Fibroblast of skin of back (primary cell): ENCODE data around the gene PDE3A. TPM values are rescaled to one million over a fixed set of nuclear protein-coding genes. Genes with fewer than 3 reads are reported as not detected.
"Not testable (repeated sequence)": the region's sequence is repeated elsewhere in the genome, so short reads cannot be mapped to it uniquely, and the experiment has no call there.

Experiments
- DNase-seq: peaks from one replicate; pipeline ENCODE4 v3.0.0-alpha.2; 2013
- polyA plus RNA-seq, 2 experiments: library from polyadenylated mRNA; unstranded; fragments of 120-200 nt; gene quantifications; one replicate each; pipeline ENCODE4 v1.2.1, GENCODE V29; 2013; ENCODE audit not compliant: insufficient read length in 2 of 2

The PDE3A gene
- polyA plus RNA-seq (2013, experiment 1 of 2; ENCODE audit: insufficient read length) = 23.3 TPM
- polyA plus RNA-seq (2013, experiment 2 of 2; ENCODE audit: insufficient read length) = 35.2 TPM

DNA sequence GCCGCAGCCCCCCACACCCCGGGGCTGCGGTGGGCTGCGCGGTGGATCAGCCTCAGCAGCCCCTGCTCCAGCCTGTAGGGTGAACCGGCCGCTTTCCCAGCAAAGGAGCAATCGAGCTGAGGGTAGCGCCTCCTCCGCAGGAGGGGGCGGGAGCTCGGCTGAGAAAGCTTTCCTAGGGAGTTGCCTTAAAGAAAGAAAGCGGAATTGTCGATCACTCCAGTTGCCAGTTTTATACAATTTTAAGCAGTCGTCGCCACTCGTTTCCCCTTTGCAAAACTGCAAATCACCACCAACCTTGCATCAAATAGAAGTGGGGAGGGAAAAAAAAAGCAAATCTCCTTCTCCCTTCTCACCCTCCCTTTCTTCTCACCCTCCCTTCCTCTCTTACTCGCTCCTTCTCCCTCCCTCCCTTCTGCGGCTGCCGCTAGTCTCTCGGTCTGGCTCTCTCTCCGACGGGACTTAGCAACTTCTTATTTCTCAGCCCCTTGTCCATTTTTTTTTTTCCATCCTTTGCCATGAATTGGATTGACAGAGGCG is at the start of gene PDE3A:
Gene PDE3A (plus strand): TSS at position 424 of the 537 bp plus-strand sequence. CDS start 748 bp downstream, outside the sequence.
- peak; percentile 89 for DNase-seq

DNA sequence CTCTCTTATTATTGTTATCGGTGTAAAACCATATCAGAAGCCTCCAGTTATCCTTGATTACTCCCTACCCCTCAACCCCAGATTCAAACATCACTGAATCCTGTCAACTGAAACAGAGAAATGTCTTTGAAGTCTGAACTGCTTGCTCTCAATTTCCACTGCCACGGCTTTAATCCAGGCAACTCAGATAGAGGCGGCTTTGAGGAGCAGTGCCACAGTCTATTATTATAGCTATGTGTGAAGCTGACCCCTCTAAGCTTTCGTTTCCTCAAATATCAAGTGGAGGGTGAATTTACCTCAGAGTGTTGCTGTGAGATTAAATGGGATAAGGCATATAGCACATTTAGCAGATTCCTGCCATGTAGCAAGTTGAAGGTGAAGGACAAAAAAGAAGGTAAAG is 49.0 kb upstream of the PDE3A start:
- no peak for DNase-seq

DNA sequence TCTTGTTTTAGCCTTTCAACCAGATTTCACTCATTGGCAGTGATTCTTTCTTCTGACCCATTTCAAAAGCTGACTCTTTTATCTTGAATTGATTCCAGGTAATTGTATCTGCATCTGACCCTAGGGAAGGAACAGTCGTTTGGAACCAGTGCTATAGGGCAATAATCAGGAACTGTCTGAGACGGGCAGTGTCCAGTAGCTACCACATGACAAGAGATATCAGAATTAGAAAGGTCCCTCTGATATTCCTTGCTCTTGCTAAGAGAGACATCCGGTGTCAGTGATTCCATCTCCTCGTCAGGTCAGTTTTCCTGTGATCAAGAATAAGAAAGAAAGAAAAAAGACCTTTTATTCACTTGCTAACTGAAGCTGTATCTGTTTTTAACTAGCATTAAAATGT is 47.8 kb upstream of the PDE3A start:
- DNase-seq = no peak

DNA sequence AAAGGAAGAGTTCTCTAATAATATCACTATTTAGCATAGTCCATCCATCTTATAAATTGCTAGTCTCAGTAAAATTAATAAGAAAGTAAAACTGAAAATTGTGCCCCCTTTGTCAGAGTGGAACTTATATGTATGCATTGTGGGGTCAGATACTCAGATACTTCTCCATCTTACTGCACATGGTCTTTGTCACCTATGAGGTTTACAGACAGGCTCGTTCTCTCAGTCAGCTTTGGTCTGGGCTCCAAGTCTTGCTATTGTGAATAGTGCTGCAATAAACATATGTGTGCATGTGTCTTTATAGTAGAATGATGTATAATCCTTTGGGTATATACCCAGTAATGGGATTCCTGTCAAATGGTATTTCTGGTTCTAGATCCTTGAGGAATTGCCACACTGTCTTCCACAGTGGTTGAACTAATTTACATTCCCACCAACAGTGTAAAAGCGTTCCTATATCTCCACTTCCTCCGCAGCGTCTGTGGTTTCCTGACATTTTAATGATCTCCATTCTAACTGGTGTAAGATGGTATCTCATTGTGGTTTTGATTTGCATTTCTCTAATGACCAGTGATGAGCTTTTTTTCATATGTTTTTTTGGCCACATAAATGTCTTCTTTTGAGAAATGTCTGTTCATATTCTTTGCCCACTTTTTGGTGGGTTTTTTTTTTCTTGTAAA is 37.4 kb upstream of the PDE3A start:
- not testable (repeated sequence) for DNase-seq

DNA sequence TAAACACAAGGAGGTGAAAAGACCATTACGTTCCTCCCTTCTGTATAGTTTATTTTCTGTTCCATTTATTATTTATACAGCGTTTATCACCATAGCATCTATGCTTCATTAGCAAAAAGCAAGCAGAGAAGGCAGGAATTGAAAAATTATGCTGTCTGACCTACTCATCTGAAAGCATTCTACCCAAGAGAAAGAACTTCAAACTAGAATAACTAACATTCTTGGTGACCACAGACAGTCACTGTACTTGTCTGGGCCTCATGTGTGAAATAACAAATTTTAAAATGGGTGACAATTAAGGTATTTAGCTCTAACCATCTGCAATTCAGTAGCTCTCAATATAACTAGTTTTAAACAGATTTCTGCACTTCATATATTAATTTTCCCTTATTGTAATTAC is 29.3 kb upstream of the PDE3A start:
- DNase-seq = peak; percentile 82

DNA sequence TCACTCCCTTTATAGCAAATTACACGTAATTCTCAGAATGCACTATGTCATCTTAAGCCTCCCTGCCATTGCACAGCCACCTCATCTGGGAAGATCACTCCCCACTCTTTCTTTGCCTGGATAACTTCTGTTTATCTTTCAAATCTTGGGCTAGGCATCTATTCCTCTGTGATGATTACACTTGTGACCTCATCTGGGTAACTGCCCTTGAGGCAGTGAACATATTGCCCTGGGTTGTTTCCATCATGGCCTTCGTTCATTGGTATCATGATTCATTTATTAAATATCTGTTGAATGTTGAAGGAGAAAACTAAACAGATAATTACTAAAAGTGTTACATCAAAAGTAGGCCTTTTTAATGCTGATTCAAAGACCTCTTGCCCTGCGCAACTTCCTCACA is 26.2 kb upstream of the PDE3A start:
- DNase-seq = peak; percentile 92

DNA sequence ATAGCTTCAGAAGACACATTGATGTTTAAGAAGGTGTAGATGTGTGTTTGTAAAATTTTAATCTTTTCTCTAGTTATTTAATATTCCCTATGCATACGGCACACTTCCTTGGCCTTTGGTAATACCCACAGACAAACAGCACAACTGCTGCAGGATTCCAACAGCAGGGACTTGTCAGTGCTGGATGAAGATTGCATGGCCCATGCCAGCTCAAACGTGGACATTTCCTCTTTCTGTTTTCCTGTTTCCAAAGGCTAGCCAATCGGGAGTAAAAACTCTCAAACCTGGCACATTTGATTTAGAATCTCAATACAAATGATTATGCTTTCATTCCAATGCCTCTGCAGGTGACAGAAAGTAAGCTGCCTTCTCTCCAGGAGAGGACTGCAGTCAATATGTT is 22.5 kb upstream of the PDE3A start:
- no peak for DNase-seq

DNA sequence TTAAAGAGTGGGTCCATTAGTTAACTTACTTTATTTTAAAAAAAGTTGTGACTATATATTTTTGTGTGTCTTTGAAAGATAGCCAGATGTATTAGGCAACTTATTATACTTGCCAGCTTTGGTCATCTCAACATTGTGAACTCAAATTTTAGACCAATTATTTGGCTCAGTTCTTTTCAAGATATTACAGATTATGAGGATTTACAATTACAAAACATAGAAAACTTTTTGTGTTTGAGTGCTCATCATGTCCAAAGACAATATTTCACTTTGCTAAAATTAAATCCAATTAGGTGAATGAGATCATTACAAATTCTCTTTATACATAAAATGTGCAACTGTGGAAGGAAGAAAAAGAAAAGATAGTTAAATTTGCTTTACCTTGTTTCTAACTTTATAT is 18.3 kb upstream of the PDE3A start:
- no peak for DNase-seq

DNA sequence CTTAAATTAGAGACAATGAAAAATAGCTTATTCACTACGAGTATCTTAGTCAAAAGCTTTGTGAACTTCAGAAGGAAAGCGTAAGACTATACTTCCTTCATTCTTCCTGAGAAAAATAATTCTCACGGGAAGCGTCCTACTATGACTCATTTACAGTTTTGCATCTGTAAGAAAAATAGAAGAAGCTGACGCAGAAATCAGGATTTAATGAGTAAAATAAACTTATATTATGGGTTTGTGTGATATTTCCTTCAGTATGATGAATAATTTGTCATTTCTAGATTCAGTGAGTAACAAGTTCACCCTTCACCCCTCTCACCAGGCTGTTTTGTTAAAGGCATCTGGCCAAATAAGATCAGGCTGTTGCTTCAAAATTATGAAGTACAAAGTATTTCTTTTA is 17.8 kb upstream of the PDE3A start:
- DNase-seq = peak; percentile 97

DNA sequence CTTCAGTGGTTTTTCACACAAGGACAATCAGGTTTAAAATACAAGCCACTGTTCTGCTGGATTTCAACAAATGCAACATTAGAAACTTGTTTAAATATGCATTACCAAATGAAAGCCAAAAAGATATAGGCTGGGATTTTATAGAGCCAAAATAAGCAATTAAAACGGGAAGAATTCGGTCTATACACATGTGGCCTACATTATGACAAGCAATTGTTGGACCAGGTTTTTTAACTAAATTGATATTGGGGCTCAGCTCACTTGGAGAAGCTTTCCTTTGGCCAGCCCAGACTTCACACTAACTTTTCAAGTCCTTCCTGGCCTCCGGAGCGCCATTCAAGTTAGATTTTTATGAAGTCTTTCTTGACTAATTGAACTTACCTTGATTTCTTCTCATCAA is 16.9 kb upstream of the PDE3A start:
- no peak for DNase-seq

DNA sequence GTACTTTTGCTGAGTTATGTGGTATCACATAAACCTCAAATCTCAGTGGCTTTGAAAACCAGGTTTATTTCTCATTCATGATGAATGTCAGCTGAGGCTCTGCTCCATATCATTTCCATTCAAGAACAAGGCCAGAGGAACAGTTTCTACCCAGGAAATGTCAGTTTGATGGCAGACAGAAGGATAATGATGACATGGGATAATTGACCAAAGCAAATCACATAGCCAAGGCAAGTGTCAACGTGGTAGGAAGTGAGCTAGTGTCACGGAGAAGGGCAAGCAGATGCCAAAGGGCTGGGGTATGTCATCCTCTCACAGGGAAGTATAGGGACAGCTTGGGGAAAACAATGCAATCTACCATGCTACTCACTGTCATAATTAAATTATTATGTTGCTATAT is 12.3 kb upstream of the PDE3A start:
- no peak for DNase-seq

DNA sequence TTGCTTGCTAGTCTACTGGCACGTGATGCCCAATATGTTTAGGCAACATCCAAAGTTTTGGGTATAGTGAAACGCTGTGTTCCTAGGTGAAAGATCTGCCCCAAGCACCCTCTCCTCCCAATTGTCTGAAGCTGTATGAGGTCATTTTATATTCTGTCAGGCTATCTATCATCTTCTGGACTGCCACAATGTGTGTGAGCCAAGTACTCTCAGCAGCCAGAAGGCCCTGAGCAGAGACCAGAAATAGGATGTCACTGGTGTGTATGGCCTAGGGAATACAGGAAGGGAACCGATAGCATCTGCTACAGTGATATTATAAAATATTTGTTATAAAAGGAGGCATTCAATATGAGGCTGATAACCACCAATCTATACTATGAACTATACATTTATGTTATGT is 7.9 kb upstream of the PDE3A start:
- DNase-seq = no peak

DNA sequence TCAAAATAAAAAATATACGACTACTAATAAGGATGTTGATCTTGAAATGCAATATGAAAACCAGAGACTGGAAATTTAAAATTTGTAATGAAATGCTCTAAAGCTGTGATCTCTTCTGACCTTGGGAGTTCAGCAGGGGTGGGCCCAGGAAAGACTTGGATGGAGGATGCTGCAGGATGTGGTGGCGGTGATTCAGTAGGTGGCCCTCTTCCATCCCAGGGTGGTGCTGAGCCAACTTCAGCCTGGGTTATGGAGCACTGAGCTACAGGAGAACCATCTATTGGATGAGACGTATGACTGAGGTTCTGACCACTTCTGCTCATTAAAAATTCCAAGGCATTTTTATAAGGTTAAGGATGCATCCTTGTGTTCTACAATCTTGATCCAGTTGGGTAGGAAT is 6.9 kb upstream of the PDE3A start:
- DNase-seq = no peak

DNA sequence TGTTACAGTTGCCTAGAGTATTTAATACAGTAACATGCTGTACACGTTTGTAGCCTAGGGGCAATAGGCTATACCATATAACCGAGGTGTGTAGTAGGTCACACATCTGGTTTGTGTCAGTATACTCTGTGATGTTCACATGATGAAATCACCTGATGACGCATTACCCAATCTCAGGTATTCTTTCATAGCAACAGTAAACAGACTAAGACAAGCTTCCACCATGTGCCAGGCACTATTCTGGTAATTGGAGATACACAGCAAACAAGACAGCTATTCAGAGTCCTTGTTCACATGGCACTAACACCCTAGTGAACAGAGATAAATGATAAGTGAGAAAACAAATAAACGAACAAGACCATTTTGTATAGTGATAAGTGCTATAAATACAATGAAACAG is 3.8 kb upstream of the PDE3A start:
- DNase-seq = no peak

DNA sequence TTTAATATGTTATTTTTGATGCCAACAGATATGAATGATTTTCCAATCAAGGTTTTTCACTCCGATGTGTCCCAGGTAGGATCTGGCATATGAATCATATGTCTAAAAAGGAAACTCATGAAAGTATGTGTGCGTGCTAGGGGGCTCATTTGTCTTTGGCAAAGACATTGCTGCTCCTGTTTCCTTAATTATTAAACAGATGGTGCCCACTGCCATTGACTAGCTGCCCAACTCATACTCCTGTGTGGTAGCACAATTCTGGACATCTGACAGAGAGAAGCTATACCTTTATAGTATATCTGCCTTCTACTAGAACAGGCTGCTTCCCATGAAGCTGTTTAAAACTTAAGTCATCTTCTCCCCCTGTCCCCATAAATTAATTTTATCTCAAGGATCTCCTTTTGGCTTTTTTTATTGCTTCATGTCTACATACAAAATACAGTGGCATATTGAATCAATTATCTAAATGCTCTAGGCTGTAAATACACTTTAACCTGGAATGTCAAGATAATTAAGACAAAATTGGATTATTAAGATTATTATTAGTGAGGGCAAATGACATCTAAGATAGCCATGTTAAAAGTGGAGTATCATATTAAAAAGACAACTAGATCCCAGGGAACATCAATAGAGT is 1.4 kb upstream of the PDE3A start:
- no peak for DNase-seq

DNA sequence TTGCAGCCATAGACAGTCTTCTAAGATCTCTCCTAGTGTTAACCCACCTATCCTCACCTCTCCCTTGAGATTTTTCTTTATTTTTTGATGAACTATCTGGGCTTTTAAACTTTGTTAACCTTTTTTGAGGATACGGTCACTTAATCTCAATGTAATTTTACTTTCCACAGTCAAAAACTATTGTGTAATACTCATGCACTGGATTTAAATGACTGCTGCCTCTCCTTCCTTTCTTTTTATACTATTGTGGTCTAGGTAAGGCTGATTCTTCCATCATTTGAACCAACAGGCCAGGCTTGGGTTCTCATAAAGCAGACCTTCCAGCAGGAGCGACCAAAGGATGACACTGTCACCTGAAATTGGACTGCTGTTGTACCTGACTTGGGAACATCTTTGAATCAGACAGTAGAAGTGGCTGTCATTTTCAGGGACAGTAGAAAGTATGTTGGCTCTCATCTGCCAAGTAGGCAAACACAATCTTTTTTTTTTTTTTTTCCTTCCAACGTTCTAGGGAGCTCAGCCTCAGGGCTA is 689 bp upstream of the PDE3A start:
- no peak for DNase-seq

DNA sequence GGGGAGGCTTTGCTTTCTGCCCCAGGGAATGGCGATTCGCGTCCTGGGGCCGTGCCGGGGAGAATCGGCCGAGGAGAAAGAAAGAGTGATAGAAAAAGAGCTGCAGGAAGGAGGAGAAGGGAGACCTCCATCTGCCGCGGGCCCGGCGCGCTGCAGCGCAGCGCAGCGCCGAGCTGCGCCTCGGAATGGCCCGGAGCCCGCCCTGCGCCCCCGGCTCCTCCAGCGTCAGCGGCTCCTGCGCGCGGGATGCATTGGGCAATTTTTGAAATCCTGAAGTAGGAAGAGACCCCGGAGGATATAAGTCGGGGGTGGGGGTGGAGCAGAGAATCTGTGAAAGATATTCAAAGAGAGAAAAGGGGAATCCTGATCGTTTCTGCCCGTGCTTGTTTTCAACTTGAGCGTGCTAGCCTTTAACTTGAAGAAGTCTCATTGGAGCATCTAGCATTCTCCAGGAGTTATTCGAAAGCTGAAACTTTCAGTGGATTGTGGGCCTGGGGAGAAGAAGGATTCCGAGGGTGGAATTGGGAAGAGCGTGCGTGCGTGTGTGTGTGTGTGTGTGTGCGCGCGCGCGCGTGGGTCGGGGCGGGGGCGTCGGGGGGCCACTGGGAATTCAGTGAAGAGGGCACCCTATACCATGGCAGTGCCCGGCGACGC is 441 bp downstream of the PDE3A start:
- peak; percentile 56 for DNase-seq

DNA sequence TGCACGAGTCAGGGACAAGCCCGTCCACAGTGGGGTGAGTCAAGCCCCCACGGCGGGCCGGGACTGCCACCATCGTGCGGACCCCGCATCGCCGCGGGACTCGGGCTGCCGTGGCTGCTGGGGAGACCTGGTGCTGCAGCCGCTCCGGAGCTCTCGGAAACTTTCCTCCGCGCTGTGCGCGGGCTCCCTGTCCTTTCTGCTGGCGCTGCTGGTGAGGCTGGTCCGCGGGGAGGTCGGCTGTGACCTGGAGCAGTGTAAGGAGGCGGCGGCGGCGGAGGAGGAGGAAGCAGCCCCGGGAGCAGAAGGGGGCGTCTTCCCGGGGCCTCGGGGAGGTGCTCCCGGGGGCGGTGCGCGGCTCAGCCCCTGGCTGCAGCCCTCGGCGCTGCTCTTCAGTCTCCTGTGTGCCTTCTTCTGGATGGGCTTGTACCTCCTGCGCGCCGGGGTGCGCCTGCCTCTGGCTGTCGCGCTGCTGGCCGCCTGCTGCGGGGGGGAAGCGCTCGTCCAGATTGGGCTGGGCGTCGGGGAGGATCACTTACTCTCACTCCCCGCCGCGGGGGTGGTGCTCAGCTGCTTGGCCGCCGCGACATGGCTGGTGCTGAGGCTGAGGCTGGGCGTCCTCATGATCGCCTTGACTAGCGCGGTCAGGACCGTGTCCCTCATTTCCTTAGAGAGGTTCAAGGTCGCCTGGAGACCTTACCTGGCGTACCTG is 1.1 kb downstream of the PDE3A start:
- peak; percentile 91 for DNase-seq

DNA sequence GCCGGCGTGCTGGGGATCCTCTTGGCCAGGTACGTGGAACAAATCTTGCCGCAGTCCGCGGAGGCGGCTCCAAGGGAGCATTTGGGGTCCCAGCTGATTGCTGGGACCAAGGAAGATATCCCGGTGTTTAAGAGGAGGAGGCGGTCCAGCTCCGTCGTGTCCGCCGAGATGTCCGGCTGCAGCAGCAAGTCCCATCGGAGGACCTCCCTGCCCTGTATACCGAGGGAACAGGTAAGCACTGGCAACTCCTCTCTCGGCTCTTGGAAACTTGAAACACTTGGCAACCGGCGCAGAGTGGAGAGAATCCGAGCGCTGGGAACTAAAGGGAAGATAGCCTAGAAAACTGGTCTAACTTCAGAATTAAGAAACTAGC is 1.7 kb downstream of the PDE3A start:
- DNase-seq = peak; percentile 45

DNA sequence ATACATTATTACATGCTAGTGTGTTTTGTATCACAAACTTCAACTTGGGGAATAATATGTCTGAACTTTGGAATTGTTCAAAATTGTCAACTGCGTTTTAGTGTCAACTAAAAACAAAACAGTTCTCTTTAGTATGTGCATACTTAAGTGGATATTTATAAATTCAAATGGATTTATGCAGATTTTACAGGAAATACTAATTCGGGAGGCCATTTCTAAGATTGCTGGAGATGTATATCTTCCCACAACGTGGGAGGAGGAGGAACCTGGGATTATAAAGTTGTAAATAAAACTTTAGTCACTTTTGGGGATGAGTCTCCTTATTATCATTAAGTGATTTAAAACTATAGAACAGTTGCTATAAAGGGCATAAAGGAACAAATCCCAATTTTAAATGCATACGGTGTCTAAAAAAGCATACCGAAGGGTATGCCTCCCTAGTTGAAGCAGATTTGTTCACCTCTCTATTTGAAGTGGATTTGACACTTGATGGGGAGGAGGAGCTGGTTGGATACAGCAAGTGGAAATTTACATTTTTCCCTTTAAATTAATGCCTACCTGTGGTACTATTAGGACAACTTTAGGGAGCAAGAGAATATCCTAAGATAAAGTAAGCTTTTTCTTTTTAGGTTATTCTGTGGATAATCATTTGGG is 2.7 kb downstream of the PDE3A start:
- no peak for DNase-seq

DNA sequence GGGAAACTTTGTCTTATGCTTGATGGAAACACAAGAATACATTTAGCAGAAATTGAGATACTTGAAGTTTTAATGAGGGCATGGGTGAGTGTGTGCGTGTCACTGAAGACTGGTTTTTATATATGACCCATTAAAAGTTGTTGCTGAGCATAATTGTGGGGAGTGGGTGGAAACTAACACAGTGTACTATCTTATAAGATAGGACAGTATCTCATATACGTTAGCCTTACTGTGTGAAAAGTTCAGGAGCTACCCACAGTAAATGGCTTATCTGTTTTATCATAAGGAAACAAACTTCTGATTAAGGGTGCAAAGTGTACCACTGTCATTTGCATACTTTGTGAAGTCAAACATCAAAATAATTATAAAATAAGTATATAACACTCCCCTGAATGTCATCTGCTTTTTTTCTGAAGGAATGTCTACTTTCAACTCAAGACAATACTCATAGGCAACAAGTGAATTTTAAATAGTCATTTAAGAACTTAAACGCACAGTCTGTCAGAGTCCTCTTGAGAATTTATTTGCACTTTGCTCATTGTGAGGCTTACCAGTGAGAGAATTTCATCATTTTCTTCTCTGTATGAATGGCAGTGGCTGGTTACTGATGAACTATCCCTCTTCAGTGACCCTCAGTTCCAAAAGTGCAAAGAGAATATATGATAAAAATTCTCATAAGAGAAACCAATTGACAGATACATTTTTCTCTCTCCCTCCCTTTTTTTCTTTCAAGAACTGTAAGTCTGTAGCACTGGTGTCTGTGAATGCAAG is 4.2 kb downstream of the PDE3A start:
- no peak for DNase-seq
